Esophagus muscularis mucosa (tissue), 4 donors: ENCODE data around the gene SPATA21.

Experiments
- CTCF ChIP-seq, 3 experiments: fragments of 200-600 bp in 2 of 3; fragments of 450-650 bp in 1 of 3; sonication (generic) in 2 of 3; IDR thresholded peaks; one replicate each; pipeline ENCODE4 v1.5.1; 2017 to 2019; ENCODE audit warnings: antibody characterized with exemption in 3 of 3, mild to moderate bottlenecking in 2 of 3, moderate library complexity in 1 of 3
- EP300 ChIP-seq: sonication (generic); formaldehyde crosslinking; IDR thresholded peaks from one replicate; pipeline ENCODE4 v1.6.1; 2017; ENCODE audit warnings: antibody characterized with exemption
- POLR2A ChIP-seq: fragments of 450-650 bp; IDR thresholded peaks from one replicate; pipeline ENCODE4 v1.6.1; 2017; ENCODE audit warnings: antibody characterized with exemption, moderate library complexity, mild to moderate bottlenecking, low read depth
- POLR2AphosphoS5 ChIP-seq, 2 donors: sonication (generic); formaldehyde crosslinking; IDR thresholded peaks; one replicate each; pipeline ENCODE4 v1.6.1; 2017; ENCODE audit warnings: antibody characterized with exemption in 2 of 2

- TF ChIP-seq POLR2AphosphoS5 (IDR thresholded peaks at IDR 0.05) (no peak), CTCF (IDR thresholded peaks at IDR 0.05) (no peak), POLR2A (no peak), EP300 (no peak)
Observed at GRCh38 chr1:16409536-16410152, 27.6 kb downstream of the SPATA21 start.
